ENCODE measurements around the gene MACO1. TPM values are rescaled to one million over a fixed set of nuclear protein-coding genes. Genes with fewer than 3 reads are reported as not detected.
A peak's percentile ranks its signal among the peaks of the same experiment; 100 is the strongest.

MACO1 gene
- total RNA-seq, 1 experiment from 2014 or later = 9.8 TPM

- no peak overlapping the region for H3K9ac ChIP-seq (ENCODE audit: low read length)
- peak; percentile 23; the same call in 1 of the 2 replicates for ATAC-seq
- POLR2A ChIA-PET = interaction anchor here (0.6 kb wide), 1 partner anchor 30 kb away, joined by 5 read pairs; no protein-coding TSS in a partner anchor
- H4K20me1 ChIP-seq (ENCODE audit: insufficient read depth) = no peaks in the 10 kb centered on the region
- no peaks in the 10 kb centered on the region for H3K79me2 ChIP-seq (ENCODE audit: insufficient read depth, low read length)
- peaks cover 5 to 14% of the 10 kb centered on the region in 2 experiments; a peak in 3 of 4 replicates for H3K4me1 ChIP-seq (ENCODE audit: control insufficient read depth in 1 of 2, insufficient read depth in 2 of 2, low read length in 2 of 2)
- intact Hi-C loops (cut with micrococcal nuclease) = no loop called here
- DNase-seq (ENCODE audit: low read depth, low spot score) = no peak
- H3K4me3 ChIP-seq (replicated peaks in 1 of 2; ENCODE audit: low read depth in 1 of 2, low read length in 2 of 2) = no peak overlapping the region
- no peaks in the 10 kb centered on the region for H3K9me3 ChIP-seq (ENCODE audit: control insufficient read depth in 1 of 2, insufficient read depth in 1 of 2, low read depth in 1 of 2, low read length in 2 of 2)
- RAD21 ChIA-PET (ENCODE audit: low non-redundant PET in 1 of 2, low total read pairs in 2 of 2, uncharacterized antibody in 2 of 2, unreplicated experiment in 2 of 2) = interaction anchor here in 1 of 2 experiments (0.7 kb wide), 1 partner anchor 1020 kb away, joined by 3 read pairs; no protein-coding TSS in a partner anchor
- H3K27me3 ChIP-seq (ENCODE audit: insufficient read depth, low read length) = no peaks in the 10 kb centered on the region
- H3K27ac ChIP-seq (ENCODE audit: low read depth, low read length) = no peak overlapping the region
- H3K36me3 ChIP-seq (ENCODE audit: control insufficient read depth in 1 of 2, insufficient read depth in 2 of 2, low read length in 2 of 2) = no peaks in the 10 kb centered on the region
- TF ChIP-seq JUND (IDR thresholded peaks at IDR 0.05) (no peak), ATF3 (IDR thresholded peaks at IDR 0.05) (no peak), POLR2A (IDR thresholded peaks at IDR 0.05; ENCODE audit: borderline replicate concordance, extremely low read depth, insufficient read depth, insufficient read length) (no peak), CBX3 (IDR thresholded peaks at IDR 0.05; ENCODE audit: low read depth) (no peak), SRF (IDR thresholded peaks at IDR 0.05; ENCODE audit: low read depth) (no peak), ZNF274 (IDR thresholded peaks at IDR 0.05; ENCODE audit: low read depth, low read length) (no peak), YY1 (IDR thresholded peaks at IDR 0.05; ENCODE audit: extremely low read depth, insufficient replicate concordance, low read depth, low read length) (no peak), REST (IDR thresholded peaks at IDR 0.05; ENCODE audit: low read depth) (no peak), RAD21 (IDR thresholded peaks at IDR 0.05; ENCODE audit: low read depth) (no peak), SIN3A (IDR thresholded peaks at IDR 0.05; ENCODE audit: low read depth) (no peak)
- BruUV-seq (replicated peaks) = no TSS peak
- H3K9me2 ChIP-seq (ENCODE audit: insufficient read depth) = no peaks in the 10 kb centered on the region
- CTCF ChIA-PET = interaction anchor here (0.9 to 1.2 kb wide), 2 partner anchors 17 to 34 kb away, joined by 4 to 5 read pairs; no protein-coding TSS in a partner anchor
- peak overlapping the region; percentile 37 for H3K4me2 ChIP-seq (ENCODE audit: low read length)
- no peak overlapping the region for H2AFZ ChIP-seq (ENCODE audit: low read depth, low read length, poor library complexity, severe bottlenecking)
These were observed 107.6 kb downstream of the MACO1 start for GRCh38 chr1:25538191-25538767.
